SK-N-SH treated with all-trans-retinoic acid at 6 μM for 48 hours (cell line): ENCODE measurements around the gene TMEM219.

Experiments used
- ESRRG ChIP-seq: fragments of 250-450 bp; sonication (Bioruptor Pico); IDR thresholded peaks from 2 replicates; pipeline ENCODE4 v1.6.1; 2021; ENCODE audit warnings: mild to moderate bottlenecking
- PPARA ChIP-seq: fragments of 250-450 bp; sonication (Bioruptor Pico); IDR thresholded peaks from 2 replicates; pipeline ENCODE4 v1.5.0; 2020; ENCODE audit warnings: mild to moderate bottlenecking, borderline replicate concordance
- RARB ChIP-seq: fragments of 250-450 bp; sonication (Bioruptor Pico); IDR thresholded peaks from 2 replicates; pipeline ENCODE4 v1.8.0; 2021; ENCODE audit warnings: mild to moderate bottlenecking, moderate library complexity
- SNAI2 ChIP-seq: fragments of 250-450 bp; sonication (Bioruptor Pico); IDR thresholded peaks from 2 replicates; pipeline ENCODE4 v1.5.0; 2020; ENCODE audit warnings: mild to moderate bottlenecking, moderate library complexity
- ZFP3 ChIP-seq: fragments of 250-450 bp; sonication (Bioruptor Pico); IDR thresholded peaks from 2 replicates; pipeline ENCODE4 v1.5.0; 2020; ENCODE audit warnings: mild to moderate bottlenecking, moderate library complexity
- ZNF565 ChIP-seq: fragments of 450-650 bp; formaldehyde crosslinking; conservative IDR thresholded peaks from 2 replicates; pipeline ENCODE4 v1.5.0; 2020; ENCODE audit warnings: low read depth, mild to moderate bottlenecking, moderate library complexity
- TF ChIP-seq, protein P1 (sequence below): fragments of 250-450 bp; sonication (Bioruptor Pico); IDR thresholded peaks from 2 replicates; pipeline ENCODE4 v1.8.0; 2020; ENCODE audit warnings: mild to moderate bottlenecking, moderate library complexity, borderline replicate concordance

DNA sequence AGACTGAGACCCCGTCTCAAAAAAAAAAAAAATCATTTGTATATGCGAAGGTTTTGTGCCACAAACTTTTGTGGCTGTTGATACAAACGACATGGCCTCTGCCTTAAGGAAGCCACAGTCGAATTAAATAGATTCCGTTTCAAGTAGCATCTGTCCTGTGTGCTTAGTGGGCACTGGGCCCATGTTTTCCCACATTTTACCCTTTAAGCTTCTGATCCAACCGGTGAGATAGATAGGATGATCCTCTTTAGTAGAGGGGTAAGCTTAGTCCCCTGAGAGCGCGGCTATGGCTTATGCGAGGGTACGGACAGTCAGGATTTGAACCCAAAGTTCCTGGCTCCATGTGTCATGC, 776 bp upstream of the TMEM219 start:
- no peak for TF ChIP-seq RARB (CRISPR knock-in tag)
- TF ChIP-seq ZFP3 (CRISPR knock-in tag): no peak
- no peak for TF ChIP-seq ESRRG
- TF ChIP-seq SNAI2: no peak
- TF ChIP-seq, protein P1, sequence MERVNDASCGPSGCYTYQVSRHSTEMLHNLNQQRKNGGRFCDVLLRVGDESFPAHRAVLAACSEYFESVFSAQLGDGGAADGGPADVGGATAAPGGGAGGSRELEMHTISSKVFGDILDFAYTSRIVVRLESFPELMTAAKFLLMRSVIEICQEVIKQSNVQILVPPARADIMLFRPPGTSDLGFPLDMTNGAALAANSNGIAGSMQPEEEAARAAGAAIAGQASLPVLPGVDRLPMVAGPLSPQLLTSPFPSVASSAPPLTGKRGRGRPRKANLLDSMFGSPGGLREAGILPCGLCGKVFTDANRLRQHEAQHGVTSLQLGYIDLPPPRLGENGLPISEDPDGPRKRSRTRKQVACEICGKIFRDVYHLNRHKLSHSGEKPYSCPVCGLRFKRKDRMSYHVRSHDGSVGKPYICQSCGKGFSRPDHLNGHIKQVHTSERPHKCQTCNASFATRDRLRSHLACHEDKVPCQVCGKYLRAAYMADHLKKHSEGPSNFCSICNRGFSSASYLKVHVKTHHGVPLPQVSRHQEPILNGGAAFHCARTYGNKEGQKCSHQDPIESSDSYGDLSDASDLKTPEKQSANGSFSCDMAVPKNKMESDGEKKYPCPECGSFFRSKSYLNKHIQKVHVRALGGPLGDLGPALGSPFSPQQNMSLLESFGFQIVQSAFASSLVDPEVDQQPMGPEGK (CRISPR knock-in tag): no peak
- no peak for TF ChIP-seq ZNF565 (CRISPR knock-in tag)
- no peak for TF ChIP-seq PPARA (CRISPR knock-in tag)
